GM12865 (cell line): ENCODE data around the gene MYO10.

Experiments used
- DNase-seq: peaks from one replicate; pipeline ENCODE4 v3.0.0; 2010; ENCODE audit warnings: low read depth
- H3K4me3 ChIP-seq: 2 replicates; pipeline ENCODE4 v1.5.1; 2011; ENCODE audit warnings: mild to moderate bottlenecking, low read depth, low read length, control low read depth
- TF ChIP-seq, protein P1 (sequence below): IDR thresholded peaks from 2 replicates; pipeline ENCODE4 v1.5.1; 2011; ENCODE audit warnings: low read length, control low read depth, low read depth, inconsistent platforms; ENCODE audit not compliant: insufficient read depth; ENCODE audit errors: missing control alignments

Gene MYO10

DNA sequence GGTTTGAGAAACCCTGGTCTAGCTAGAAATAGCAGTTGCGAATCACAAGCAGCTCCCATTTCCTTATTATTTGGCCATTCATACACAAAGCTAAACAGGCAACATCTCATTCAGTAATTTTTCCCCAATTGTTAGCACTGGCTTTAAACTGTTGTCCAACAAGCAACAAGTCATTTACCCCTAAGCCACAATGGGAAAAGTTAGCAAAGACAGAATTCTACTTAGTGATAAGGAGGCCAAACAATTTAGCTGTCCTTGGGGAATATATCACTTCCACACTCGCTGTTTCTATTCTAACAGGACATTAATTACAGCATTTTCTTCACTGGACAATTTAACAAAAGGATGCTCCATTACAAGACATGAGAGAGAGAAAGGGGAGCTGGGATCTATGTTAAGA, 2.8 kb downstream of the MYO10 start:
- no peak overlapping the region for H3K4me3 ChIP-seq
- no peak for DNase-seq
- TF ChIP-seq, protein P1, sequence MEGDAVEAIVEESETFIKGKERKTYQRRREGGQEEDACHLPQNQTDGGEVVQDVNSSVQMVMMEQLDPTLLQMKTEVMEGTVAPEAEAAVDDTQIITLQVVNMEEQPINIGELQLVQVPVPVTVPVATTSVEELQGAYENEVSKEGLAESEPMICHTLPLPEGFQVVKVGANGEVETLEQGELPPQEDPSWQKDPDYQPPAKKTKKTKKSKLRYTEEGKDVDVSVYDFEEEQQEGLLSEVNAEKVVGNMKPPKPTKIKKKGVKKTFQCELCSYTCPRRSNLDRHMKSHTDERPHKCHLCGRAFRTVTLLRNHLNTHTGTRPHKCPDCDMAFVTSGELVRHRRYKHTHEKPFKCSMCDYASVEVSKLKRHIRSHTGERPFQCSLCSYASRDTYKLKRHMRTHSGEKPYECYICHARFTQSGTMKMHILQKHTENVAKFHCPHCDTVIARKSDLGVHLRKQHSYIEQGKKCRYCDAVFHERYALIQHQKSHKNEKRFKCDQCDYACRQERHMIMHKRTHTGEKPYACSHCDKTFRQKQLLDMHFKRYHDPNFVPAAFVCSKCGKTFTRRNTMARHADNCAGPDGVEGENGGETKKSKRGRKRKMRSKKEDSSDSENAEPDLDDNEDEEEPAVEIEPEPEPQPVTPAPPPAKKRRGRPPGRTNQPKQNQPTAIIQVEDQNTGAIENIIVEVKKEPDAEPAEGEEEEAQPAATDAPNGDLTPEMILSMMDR: no peak

DNA sequence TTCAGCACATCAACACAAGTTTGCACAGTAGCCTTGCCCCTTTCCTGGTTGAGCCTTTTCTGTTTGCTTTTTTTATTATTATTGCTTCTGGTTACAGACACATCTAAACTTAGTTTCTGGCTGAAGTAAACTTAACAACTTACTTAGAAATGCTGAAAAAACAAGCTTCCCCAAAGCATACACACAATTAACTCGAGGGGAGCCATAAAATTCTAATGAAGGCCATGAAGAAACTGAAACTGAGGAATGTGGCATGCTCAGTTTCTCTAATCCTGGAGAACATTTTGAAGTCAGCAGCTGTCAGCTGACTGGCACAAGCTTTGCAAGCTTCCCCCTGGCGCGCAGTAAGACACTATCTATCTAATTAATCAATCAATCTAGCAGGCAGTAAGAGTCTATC, 3.7 kb downstream of the MYO10 start:
- DNase-seq: no peak
- TF ChIP-seq, protein P1: no peak
- H3K4me3 ChIP-seq: no peak overlapping the region

DNA sequence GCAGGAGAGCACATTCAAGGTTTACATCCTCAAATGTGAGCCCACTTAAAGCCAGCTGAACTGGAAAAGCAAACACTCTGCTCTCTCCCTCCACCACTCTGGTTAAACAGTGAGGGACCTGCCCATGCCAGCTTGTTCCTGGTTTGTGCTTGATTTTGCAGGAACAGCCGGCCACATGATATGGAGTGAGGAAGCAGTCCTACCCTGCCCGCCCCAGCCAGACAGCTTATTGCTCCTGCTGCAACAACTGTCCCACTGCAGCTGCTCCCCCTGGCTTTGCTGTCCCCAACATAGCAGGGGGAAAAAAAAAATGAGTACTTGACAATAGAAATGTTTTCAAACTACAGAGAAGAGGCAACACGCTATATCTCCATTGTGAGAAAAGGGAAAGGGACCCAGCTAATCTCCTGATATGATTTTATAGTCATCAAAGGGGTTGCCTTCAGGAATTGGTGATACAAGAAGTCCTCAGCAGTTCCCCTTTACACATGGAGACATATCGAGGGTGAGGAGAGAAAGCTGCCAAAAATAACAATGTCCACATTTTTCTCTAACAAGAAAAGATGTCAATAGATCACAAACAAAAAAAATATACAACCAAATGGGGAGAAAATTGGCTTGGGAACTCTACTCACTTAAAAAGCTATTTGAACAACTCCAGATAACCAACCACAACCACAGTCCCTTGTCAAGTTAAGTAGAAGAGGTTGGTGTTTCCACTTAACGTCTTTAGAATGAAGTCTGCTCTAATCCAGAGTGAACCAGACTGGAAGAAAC, 4.6 kb downstream of the MYO10 start:
- no peak for DNase-seq
- TF ChIP-seq, protein P1: no peak
- H3K4me3 ChIP-seq: no peak overlapping the region

DNA sequence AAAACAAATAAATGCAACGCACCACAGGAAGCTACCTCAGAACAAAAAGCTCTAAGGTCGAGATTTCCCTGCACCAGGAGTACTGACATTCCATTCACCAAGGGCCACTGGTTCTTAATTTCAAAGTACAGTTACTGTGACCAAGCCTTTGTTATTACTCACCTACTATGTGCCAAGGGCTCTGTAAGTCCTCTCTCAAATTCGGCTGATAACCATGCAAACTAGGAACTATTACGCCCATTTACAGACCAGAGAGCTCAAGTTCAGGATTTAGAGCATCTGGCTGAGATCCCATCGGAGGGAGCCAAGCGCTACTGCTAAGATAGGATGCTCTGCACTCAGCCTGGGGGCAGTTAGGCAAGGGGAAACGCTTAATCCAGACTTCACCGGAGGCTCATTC, 5.6 kb downstream of the MYO10 start:
- TF ChIP-seq, protein P1: no peak
- DNase-seq: no peak
- H3K4me3 ChIP-seq: no peak overlapping the region

DNA sequence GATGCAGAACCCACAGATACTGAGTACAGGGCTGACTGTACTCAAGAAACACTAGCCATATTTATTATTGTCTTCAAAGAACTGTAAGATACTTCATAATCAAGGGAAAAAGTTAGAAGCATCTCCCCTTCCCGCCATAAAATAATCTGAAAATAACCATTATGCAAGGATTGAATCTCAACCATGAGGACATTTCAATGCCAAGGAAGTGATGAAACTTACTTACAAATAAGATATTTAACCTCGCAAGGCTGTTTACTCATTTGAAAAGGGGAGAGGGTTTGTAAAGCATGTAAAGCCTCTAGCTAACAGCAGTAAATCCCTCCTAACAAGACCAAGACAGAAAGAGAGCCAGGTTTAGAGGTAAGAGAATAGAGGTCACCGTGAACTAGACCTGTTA, 6.3 kb downstream of the MYO10 start:
- H3K4me3 ChIP-seq: no peak overlapping the region
- TF ChIP-seq, protein P1: no peak
- no peak for DNase-seq

DNA sequence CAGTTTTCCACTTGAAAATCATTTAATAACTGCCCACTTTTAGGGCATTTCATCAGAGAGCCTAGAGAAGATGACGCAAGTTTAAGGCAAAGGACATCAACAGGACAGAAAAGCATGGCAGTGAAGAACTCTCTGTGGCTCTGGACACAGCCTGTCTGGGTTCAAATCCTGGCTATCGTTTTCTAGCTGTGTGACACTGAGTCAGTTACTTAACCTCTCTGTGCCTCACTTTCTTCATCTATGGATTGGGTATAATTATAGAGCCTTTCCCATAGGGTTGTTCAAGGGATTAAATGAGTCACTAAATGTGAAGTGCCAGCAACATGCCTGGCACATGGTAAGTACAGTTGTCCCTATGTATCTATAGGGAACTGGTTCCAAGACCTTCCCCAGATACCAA, 6.7 kb downstream of the MYO10 start:
- no peak overlapping the region for H3K4me3 ChIP-seq
- no peak for DNase-seq
- TF ChIP-seq, protein P1: no peak

DNA sequence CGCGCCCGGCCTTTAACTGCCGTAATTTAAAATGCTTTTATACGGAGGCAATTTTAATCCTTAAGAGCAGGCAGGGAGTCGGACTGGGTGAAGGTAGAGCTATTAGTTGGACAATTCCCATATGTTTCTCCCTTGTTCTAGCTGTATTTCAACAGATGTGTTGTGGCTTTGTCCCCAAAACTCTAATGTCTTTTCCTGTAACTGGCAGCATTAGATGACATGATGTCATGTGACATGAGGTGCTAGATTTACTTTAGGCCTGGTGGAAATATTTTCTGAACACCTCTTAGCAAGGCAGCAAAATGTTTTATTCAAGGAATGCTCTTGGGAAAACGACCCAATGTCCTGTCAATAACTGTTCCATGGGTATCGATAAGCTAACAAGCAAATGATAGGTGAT, 8.5 kb downstream of the MYO10 start:
- DNase-seq: no peak
- TF ChIP-seq, protein P1: no peak
- no peak overlapping the region for H3K4me3 ChIP-seq
